HepG2 (cell line): ENCODE data around the gene DNTTIP2. TPM values are rescaled to one million over a fixed set of nuclear protein-coding genes. Genes with fewer than 3 reads are reported as not detected.

Experiments
- ASH2L ChIP-seq: fragments of 300-600, 200-600 bp; sonication (generic); IDR thresholded peaks from 2 replicates; pipeline ENCODE4 v1.7.0; 2017; ENCODE audit warnings: low read depth, mild to moderate bottlenecking, moderate library complexity, mixed read lengths, low read length; ENCODE audit not compliant: insufficient read length
- EEA1 ChIP-seq: sonication (generic); formaldehyde crosslinking; IDR thresholded peaks from 2 replicates; pipeline ENCODE4 v1.5.1; 2020; ENCODE audit warnings: mild to moderate bottlenecking, missing genetic modification reagents, borderline replicate concordance
- IRF9 ChIP-seq: sonication (generic); formaldehyde crosslinking; IDR thresholded peaks from 2 replicates; pipeline ENCODE4 v1.8.0; 2022; ENCODE audit warnings: missing genetic modification reagents, mild to moderate bottlenecking, borderline replicate concordance
- MLLT10 ChIP-seq: sonication (generic); formaldehyde crosslinking; IDR thresholded peaks from 2 replicates; pipeline ENCODE4 v1.4.0; 2020; ENCODE audit warnings: missing genetic modification reagents
- NONO ChIP-seq, 2 experiments: fragments of 450-650 bp in 1 of 2; sonication (generic) in 1 of 2; formaldehyde crosslinking in 1 of 2; IDR thresholded peaks in 1 of 2; conservative IDR thresholded peaks in 1 of 2; 2 replicates each; pipeline versions ENCODE4 v1.6.1 to v1.8.0; 2017 to 2022; ENCODE audit warnings: mild to moderate bottlenecking in 1 of 2, missing genetic modification reagents in 1 of 2, moderate library complexity in 1 of 2
- NPAS2 ChIP-seq: sonication (generic); formaldehyde crosslinking; IDR thresholded peaks from 2 replicates; pipeline ENCODE4 v1.8.0; 2022; ENCODE audit warnings: mild to moderate bottlenecking, missing genetic modification reagents, borderline replicate concordance
- PITX1 ChIP-seq: sonication (generic); formaldehyde crosslinking; IDR thresholded peaks from 2 replicates; pipeline ENCODE4 v1.5.1; 2020; ENCODE audit warnings: mild to moderate bottlenecking, missing genetic modification reagents
- POLR2A ChIP-seq, 2 experiments: IDR thresholded peaks; 2 replicates each; pipeline ENCODE4 v1.6.1; 2011; ENCODE audit warnings: low read depth in 2 of 2, low read length in 2 of 2, mild to moderate bottlenecking in 1 of 2, moderate library complexity in 1 of 2; ENCODE audit not compliant: insufficient read depth in 1 of 2
- PRDM4 ChIP-seq: sonication (generic); formaldehyde crosslinking; IDR thresholded peaks from 2 replicates; pipeline ENCODE4 v1.9.0; 2021; ENCODE audit warnings: missing genetic modification reagents, borderline replicate concordance
- SATB2 ChIP-seq: sonication (generic); formaldehyde crosslinking; IDR thresholded peaks from 2 replicates; pipeline ENCODE4 v1.5.0; 2020; ENCODE audit warnings: missing genetic modification reagents
- STAT5B ChIP-seq: sonication (generic); formaldehyde crosslinking; IDR thresholded peaks from 2 replicates; pipeline ENCODE4 v1.4.0; 2020; ENCODE audit warnings: missing genetic modification reagents
- ZBTB4 ChIP-seq: sonication (generic); formaldehyde crosslinking; IDR thresholded peaks from 2 replicates; pipeline ENCODE4 v1.4.0; 2020; ENCODE audit warnings: missing genetic modification reagents, mild to moderate bottlenecking, borderline replicate concordance
- ZEB1 ChIP-seq: IDR thresholded peaks from 2 replicates; pipeline ENCODE4 v1.6.1; 2012; ENCODE audit warnings: mild to moderate bottlenecking, low read depth, inconsistent platforms; ENCODE audit not compliant: insufficient replicate concordance
- ZNF207 ChIP-seq: fragments of 450-650 bp; IDR thresholded peaks from 2 replicates; pipeline ENCODE4 v1.6.1; 2016; ENCODE audit warnings: antibody characterized with exemption, borderline replicate concordance
- ZNF350 ChIP-seq: sonication (generic); formaldehyde crosslinking; IDR thresholded peaks from 2 replicates; pipeline ENCODE4 v1.4.0; 2020; ENCODE audit warnings: mild to moderate bottlenecking, low read depth, missing genetic modification reagents, borderline replicate concordance
- ZNF550 ChIP-seq: sonication (generic); formaldehyde crosslinking; IDR thresholded peaks from 2 replicates; pipeline ENCODE4 v1.4.0; 2020; ENCODE audit warnings: mild to moderate bottlenecking, missing genetic modification reagents, borderline replicate concordance
- ZNF850 ChIP-seq: sonication (generic); formaldehyde crosslinking; conservative IDR thresholded peaks from 2 replicates; pipeline ENCODE4 v1.9.0; 2021; ENCODE audit warnings: mild to moderate bottlenecking, missing genetic modification reagents
- polyA plus RNA-seq, 8 experiments: library from polyadenylated mRNA; depleted of rRNA in 3 of 8; stranded (reverse) in 7 of 8; unstranded in 1 of 8; fragments of >200 nt; fragmentation: Illumina TruSeq in 4 of 8; extraction: Trizol in 4 of 8; gene quantifications; 2 replicates each; pipeline versions ENCODE4 v1.2.1 to v1.2.3, GENCODE V29; 2011 to 2016; ENCODE audit warnings: low read depth in 4 of 8, missing spikeins in 1 of 8, mixed read lengths in 1 of 8; ENCODE audit not compliant: insufficient read depth in 1 of 8
- total RNA-seq, 5 experiments: library from RNA; depleted of rRNA; stranded (reverse); fragments of >200 nt; fragmentation: Illumina TruSeq; extraction: Trizol; gene quantifications; 2 replicates each; pipeline ENCODE4 v1.2.3, GENCODE V29; 2016; ENCODE audit warnings: low read depth in 1 of 5
- TF ChIP-seq, protein P1 (sequence below): sonication (generic); formaldehyde crosslinking; IDR thresholded peaks from 2 replicates; pipeline ENCODE4 v1.4.0; 2020; ENCODE audit warnings: missing genetic modification reagents, borderline replicate concordance

The DNTTIP2 gene
- total and polyA plus RNA-seq, 2 of the 13 experiments (the other 11 are each of a cell fraction or from before 2014, with no cell fraction given): 11.4 to 63.3 TPM

DNA sequence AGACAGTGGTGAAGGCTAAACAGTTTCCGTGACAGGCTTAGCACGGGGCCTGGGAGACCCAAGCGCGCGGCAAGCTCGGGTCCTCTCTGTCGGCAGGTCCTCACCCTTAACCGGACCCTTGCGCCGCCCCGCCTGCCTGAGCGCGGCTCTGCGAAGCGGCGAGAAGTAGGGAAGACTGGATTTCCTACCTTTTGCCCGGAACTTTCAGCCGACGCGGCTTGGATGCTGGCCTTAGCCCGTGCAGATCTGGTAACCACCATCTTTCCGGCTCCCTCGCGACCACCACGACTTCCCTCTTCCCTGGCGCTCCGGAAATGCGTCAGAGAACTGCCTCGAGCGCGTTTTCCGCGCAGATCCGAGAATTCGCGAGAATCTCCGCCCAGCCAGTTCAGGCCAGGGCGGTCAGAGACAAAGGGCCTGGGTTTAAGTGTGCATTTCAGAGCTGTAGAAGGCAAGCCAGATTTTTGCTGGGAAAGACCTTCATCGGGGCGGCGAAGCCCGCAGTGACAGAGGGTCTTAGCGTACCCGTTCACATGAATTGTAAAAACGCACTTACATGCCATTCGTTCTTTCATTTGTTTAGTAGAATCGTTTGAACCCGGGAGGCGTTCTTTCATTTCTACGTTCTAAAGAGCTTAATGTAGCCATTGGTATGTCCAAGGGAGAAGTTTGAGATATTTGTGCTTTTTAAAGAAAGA lies at the start of gene DNTTIP2 (continued):
- TF ChIP-seq IRF9 (CRISPR knock-in tag) (peak; percentile 82; the same call in 1 of the 2 replicates), ZBTB4 (no peak), EEA1 (CRISPR knock-in tag) (no peak), ZNF850 (CRISPR knock-in tag) (no peak), SATB2 (no peak), ASH2L (peak; percentile 84), ZEB1 (peak; percentile 15), POLR2A (IDR thresholded peaks at IDR 0.05; ENCODE audit: insufficient read depth in 1 of 2, low read depth in 2 of 2, low read length in 2 of 2) (peak; percentile 95 to 99), ZNF207 (no peak), MLLT10 (CRISPR knock-in tag) (no peak), NPAS2 (CRISPR knock-in tag) (no peak), NONO (IDR thresholded peaks at IDR 0.05) (no peak), NONO (CRISPR knock-in tag; conservative IDR thresholded peaks at IDR 0.05) (peak; percentile 86), STAT5B (CRISPR knock-in tag) (no peak), PRDM4 (no peak), ZNF350 (CRISPR knock-in tag) (peak; percentile 81; the same call in 1 of the 2 replicates), PITX1 (CRISPR knock-in tag) (peak; percentile 50; the same call in 1 of the 2 replicates), ZNF550 (CRISPR knock-in tag) (no peak)
- TF ChIP-seq, protein P1, sequence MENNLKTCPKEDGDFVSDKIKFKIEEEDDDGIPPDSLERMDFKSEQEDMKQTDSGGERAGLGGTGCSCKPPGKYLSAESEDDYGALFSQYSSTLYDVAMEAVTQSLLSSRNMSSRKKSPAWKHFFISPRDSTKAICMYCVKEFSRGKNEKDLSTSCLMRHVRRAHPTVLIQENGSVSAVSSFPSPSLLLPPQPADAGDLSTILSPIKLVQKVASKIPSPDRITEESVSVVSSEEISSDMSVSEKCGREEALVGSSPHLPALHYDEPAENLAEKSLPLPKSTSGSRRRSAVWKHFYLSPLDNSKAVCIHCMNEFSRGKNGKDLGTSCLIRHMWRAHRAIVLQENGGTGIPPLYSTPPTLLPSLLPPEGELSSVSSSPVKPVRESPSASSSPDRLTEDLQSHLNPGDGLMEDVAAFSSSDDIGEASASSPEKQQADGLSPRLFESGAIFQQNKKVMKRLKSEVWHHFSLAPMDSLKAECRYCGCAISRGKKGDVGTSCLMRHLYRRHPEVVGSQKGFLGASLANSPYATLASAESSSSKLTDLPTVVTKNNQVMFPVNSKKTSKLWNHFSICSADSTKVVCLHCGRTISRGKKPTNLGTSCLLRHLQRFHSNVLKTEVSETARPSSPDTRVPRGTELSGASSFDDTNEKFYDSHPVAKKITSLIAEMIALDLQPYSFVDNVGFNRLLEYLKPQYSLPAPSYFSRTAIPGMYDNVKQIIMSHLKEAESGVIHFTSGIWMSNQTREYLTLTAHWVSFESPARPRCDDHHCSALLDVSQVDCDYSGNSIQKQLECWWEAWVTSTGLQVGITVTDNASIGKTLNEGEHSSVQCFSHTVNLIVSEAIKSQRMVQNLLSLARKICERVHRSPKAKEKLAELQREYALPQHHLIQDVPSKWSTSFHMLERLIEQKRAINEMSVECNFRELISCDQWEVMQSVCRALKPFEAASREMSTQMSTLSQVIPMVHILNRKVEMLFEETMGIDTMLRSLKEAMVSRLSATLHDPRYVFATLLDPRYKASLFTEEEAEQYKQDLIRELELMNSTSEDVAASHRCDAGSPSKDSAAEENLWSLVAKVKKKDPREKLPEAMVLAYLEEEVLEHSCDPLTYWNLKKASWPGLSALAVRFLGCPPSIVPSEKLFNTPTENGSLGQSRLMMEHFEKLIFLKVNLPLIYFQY: no peak; the same call in 1 of the 2 replicates
